DND-41 (cell line): ENCODE data around the gene SDK2.

ENCODE experiments used
- EZH2 ChIP-seq: IDR thresholded peaks from 3 replicates; pipeline ENCODE4 v1.6.1; 2012; ENCODE audit warnings: borderline replicate concordance, low read depth, mild to moderate bottlenecking, moderate library complexity, low read length, inconsistent platforms; ENCODE audit not compliant: severe bottlenecking
- TF ChIP-seq, protein P1 (sequence below): IDR thresholded peaks from 2 replicates; pipeline ENCODE4 v1.5.1; 2012; ENCODE audit warnings: borderline replicate concordance, low read length, moderate library complexity, mild to moderate bottlenecking; ENCODE audit not compliant: poor library complexity, severe bottlenecking; ENCODE audit errors: extremely low read depth

DNA sequence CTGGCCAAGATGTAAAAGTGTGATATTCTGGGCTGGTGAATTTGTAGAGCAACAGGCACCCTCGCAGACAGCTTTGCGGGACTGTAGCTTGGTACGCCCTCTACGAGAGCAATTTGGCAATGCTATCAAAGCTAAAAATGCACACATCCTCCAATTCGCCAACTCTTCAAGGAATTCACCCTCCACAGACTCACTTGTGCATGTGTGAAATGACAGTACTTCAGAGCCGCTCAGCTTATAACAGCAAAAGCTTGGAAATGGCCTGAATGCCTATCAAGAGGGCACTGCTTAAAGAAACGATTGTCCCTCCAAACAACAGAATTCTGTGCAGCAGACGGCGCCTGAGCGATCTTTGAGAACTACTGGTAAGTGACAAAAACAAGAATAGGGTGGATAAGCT is 130.8 kb downstream of the SDK2 start:
- TF ChIP-seq, protein P1, sequence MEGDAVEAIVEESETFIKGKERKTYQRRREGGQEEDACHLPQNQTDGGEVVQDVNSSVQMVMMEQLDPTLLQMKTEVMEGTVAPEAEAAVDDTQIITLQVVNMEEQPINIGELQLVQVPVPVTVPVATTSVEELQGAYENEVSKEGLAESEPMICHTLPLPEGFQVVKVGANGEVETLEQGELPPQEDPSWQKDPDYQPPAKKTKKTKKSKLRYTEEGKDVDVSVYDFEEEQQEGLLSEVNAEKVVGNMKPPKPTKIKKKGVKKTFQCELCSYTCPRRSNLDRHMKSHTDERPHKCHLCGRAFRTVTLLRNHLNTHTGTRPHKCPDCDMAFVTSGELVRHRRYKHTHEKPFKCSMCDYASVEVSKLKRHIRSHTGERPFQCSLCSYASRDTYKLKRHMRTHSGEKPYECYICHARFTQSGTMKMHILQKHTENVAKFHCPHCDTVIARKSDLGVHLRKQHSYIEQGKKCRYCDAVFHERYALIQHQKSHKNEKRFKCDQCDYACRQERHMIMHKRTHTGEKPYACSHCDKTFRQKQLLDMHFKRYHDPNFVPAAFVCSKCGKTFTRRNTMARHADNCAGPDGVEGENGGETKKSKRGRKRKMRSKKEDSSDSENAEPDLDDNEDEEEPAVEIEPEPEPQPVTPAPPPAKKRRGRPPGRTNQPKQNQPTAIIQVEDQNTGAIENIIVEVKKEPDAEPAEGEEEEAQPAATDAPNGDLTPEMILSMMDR = no peak
- no peak for TF ChIP-seq EZH2
